ENCODE measurements around the gene EFNA5. TPM values are rescaled to one million over a fixed set of nuclear protein-coding genes. Genes with fewer than 3 reads are reported as not detected.

Gene EFNA5
- total and polyA plus RNA-seq, 10 of the 15 experiments (the other 5 are each of a cell fraction or from before 2014, with no cell fraction given): 0.19 to 12.6 (median 3.9) TPM

DNA sequence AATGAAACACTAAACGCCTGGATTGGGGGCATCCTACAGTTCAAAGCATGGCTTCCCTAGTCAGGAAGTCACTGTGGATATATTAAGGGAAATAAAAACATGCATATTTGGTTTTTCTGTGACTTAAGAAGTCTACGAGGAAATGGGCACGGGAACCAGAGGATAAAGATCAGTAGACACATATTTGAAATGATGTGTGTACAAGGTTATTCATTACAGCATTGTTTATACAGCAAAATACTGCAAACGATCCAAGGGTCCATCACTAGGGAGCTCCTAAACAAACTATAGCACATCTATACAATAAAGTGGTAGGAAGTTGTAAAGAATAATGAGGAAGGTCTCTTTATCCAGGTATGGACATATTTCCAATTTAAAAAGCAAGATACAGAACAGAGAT lies 71.8 kb downstream of the EFNA5 start:
- no peaks in the 10 kb centered on the region for H4K20me1 ChIP-seq (ENCODE audit: control insufficient read depth, insufficient read depth)
- DNase-seq (ENCODE audit: low read depth, low spot score) (no peak), ATAC-seq (no peak), FAIRE-seq (no peak)
- in situ Hi-C loops (cut with MboI) (no loop called here), intact Hi-C loops (cut with micrococcal nuclease; ENCODE audit: unreplicated experiment) (no loop called here)
- TF ChIP-seq, protein P1, sequence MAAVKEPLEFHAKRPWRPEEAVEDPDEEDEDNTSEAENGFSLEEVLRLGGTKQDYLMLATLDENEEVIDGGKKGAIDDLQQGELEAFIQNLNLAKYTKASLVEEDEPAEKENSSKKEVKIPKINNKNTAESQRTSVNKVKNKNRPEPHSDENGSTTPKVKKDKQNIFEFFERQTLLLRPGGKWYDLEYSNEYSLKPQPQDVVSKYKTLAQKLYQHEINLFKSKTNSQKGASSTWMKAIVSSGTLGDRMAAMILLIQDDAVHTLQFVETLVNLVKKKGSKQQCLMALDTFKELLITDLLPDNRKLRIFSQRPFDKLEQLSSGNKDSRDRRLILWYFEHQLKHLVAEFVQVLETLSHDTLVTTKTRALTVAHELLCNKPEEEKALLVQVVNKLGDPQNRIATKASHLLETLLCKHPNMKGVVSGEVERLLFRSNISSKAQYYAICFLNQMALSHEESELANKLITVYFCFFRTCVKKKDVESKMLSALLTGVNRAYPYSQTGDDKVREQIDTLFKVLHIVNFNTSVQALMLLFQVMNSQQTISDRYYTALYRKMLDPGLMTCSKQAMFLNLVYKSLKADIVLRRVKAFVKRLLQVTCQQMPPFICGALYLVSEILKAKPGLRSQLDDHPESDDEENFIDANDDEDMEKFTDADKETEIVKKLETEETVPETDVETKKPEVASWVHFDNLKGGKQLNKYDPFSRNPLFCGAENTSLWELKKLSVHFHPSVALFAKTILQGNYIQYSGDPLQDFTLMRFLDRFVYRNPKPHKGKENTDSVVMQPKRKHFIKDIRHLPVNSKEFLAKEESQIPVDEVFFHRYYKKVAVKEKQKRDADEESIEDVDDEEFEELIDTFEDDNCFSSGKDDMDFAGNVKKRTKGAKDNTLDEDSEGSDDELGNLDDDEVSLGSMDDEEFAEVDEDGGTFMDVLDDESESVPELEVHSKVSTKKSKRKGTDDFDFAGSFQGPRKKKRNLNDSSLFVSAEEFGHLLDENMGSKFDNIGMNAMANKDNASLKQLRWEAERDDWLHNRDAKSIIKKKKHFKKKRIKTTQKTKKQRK (IDR thresholded peaks at IDR 0.05; ENCODE audit: low read depth, low read length): no peak
- TF ChIP-seq ZZZ3 (IDR thresholded peaks at IDR 0.05; ENCODE audit: control insufficient read depth, insufficient read length, low read depth): no peak
- TF ChIP-seq HDGF (IDR thresholded peaks at IDR 0.05): no peak
- TF ChIP-seq ESRRA (IDR thresholded peaks at IDR 0.05; ENCODE audit: low read length): no peak
- TF ChIP-seq, protein P2, sequence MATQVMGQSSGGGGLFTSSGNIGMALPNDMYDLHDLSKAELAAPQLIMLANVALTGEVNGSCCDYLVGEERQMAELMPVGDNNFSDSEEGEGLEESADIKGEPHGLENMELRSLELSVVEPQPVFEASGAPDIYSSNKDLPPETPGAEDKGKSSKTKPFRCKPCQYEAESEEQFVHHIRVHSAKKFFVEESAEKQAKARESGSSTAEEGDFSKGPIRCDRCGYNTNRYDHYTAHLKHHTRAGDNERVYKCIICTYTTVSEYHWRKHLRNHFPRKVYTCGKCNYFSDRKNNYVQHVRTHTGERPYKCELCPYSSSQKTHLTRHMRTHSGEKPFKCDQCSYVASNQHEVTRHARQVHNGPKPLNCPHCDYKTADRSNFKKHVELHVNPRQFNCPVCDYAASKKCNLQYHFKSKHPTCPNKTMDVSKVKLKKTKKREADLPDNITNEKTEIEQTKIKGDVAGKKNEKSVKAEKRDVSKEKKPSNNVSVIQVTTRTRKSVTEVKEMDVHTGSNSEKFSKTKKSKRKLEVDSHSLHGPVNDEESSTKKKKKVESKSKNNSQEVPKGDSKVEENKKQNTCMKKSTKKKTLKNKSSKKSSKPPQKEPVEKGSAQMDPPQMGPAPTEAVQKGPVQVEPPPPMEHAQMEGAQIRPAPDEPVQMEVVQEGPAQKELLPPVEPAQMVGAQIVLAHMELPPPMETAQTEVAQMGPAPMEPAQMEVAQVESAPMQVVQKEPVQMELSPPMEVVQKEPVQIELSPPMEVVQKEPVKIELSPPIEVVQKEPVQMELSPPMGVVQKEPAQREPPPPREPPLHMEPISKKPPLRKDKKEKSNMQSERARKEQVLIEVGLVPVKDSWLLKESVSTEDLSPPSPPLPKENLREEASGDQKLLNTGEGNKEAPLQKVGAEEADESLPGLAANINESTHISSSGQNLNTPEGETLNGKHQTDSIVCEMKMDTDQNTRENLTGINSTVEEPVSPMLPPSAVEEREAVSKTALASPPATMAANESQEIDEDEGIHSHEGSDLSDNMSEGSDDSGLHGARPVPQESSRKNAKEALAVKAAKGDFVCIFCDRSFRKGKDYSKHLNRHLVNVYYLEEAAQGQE (IDR thresholded peaks at IDR 0.05; ENCODE audit: low read depth, low read length): no peak
- no peak for TF ChIP-seq FOS (IDR thresholded peaks at IDR 0.05; ENCODE audit: borderline replicate concordance, extremely low read depth, insufficient read length)
- TF ChIP-seq CBX3 (IDR thresholded peaks at IDR 0.05; ENCODE audit: borderline replicate concordance, low read depth): no peak
- TF ChIP-seq TAF1 (IDR thresholded peaks at IDR 0.05; ENCODE audit: borderline replicate concordance, low read depth, low read length): no peak
- TF ChIP-seq HDAC6 (IDR thresholded peaks at IDR 0.05; ENCODE audit: unreplicated experiment): no peak
- TF ChIP-seq, protein P3, sequence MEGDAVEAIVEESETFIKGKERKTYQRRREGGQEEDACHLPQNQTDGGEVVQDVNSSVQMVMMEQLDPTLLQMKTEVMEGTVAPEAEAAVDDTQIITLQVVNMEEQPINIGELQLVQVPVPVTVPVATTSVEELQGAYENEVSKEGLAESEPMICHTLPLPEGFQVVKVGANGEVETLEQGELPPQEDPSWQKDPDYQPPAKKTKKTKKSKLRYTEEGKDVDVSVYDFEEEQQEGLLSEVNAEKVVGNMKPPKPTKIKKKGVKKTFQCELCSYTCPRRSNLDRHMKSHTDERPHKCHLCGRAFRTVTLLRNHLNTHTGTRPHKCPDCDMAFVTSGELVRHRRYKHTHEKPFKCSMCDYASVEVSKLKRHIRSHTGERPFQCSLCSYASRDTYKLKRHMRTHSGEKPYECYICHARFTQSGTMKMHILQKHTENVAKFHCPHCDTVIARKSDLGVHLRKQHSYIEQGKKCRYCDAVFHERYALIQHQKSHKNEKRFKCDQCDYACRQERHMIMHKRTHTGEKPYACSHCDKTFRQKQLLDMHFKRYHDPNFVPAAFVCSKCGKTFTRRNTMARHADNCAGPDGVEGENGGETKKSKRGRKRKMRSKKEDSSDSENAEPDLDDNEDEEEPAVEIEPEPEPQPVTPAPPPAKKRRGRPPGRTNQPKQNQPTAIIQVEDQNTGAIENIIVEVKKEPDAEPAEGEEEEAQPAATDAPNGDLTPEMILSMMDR (IDR thresholded peaks at IDR 0.05 in 2 of 3, conservative IDR thresholded peaks at IDR 0.05 in 1 of 3; ENCODE audit: control insufficient read depth in 2 of 3, extremely low read depth in 1 of 3, insufficient read depth in 1 of 3, low read depth in 3 of 3, low read length in 3 of 3): no peak
- no peak for TF ChIP-seq KDM1A (IDR thresholded peaks at IDR 0.05; ENCODE audit: borderline replicate concordance)
- TF ChIP-seq SMAD1 (IDR thresholded peaks at IDR 0.05; ENCODE audit: low read depth, partially characterized antibody): no peak
- no peak for TF ChIP-seq SPI1 (IDR thresholded peaks at IDR 0.05; ENCODE audit: borderline replicate concordance, insufficient read depth, low read depth, low read length)
- no peak for TF ChIP-seq TCF3 (IDR thresholded peaks at IDR 0.05; ENCODE audit: borderline replicate concordance, insufficient read depth, low read depth, low read length)
- no peak for TF ChIP-seq KLF5 (IDR thresholded peaks at IDR 0.05; ENCODE audit: partially characterized antibody)
- TF ChIP-seq PAX8 (IDR thresholded peaks at IDR 0.05): no peak
- TF ChIP-seq BCL11A (IDR thresholded peaks at IDR 0.05; ENCODE audit: low read depth, low read length): no peak
- H3K9ac ChIP-seq (ENCODE audit: control insufficient read depth, insufficient read depth, low read length): no peak overlapping the region
- H3K79me2 ChIP-seq (ENCODE audit: control insufficient read depth, insufficient read depth, low read length): peaks cover 33% of the 10 kb centered on the region
- no peak overlapping the region for H3K27ac ChIP-seq (ENCODE audit: control insufficient read depth, insufficient read depth)
- H3K36me3 ChIP-seq (ENCODE audit: control insufficient read depth in 2 of 2, insufficient read depth in 2 of 2, low read length in 1 of 2): no peaks in the 10 kb centered on the region
- 26% methylated on average over 4 of the region's 4 CpGs for WGBS (ENCODE audit: insufficient coverage, insufficient replicate concordance, low lambda C conversion rate, missing lambda C conversion rate)
- H3K9me3 ChIP-seq (replicated peaks; ENCODE audit: control insufficient read depth, insufficient read depth, low read length): no peaks in the 10 kb centered on the region; the same call in 2 of the 3 replicates
- no peak overlapping the region for H3K4me3 ChIP-seq
- ChIA-PET POLR2A (no interaction called here), CTCF (no interaction called here), SMC1A (ENCODE audit: uncharacterized antibody, unreplicated experiment) (interaction anchor here (2.6 kb wide), 1 partner anchor 26 kb away, joined by 12 read pairs; no protein-coding TSS in a partner anchor), RAD21 (ENCODE audit: unreplicated experiment) (interaction anchor here (1.0 kb wide), 1 partner anchor 27 kb away, joined by 3 read pairs; no protein-coding TSS in a partner anchor)
- H3K4me2 ChIP-seq (ENCODE audit: control insufficient read depth, insufficient read depth): no peak overlapping the region
- no peak overlapping the region for H2AFZ ChIP-seq (ENCODE audit: control insufficient read depth, low read depth, low read length)
- no peaks in the 10 kb centered on the region for H3K27me3 ChIP-seq (replicated peaks in 1 of 2; ENCODE audit: control insufficient read depth in 2 of 2, insufficient read depth in 2 of 2, low read length in 1 of 2)
- BruUV-seq (replicated peaks): no TSS peak
- no peaks in the 10 kb centered on the region for H3K4me1 ChIP-seq (ENCODE audit: control insufficient read depth, insufficient read depth, low read length)
